Lung (tissue), 12 donors: ENCODE measurements around the gene KCNT1. TPM values are rescaled to one million over a fixed set of nuclear protein-coding genes. Genes with fewer than 3 reads are reported as not detected.
A peak's percentile ranks its signal among the peaks of the same experiment; 100 is the strongest.

ENCODE experiments used
- ATAC-seq: fragments of 200-7000 bp; cut with Tn5 transposase; one replicate; pipeline ENCODE4 v1.9.1; 2020; ENCODE audit warnings: moderate number of reproducible peaks; ENCODE audit not compliant: insufficient read depth, low FRiP score
- DNase-seq, 3 donors: peaks; one replicate each; pipeline ENCODE4 v3.0.0-alpha.2; 2013 to 2017
- H3K27ac ChIP-seq, 2 donors: one replicate each; pipeline ENCODE4 v1.5.1; 2013; ENCODE audit warnings: mild to moderate bottlenecking in 2 of 2, moderate library complexity in 2 of 2, control low read depth in 1 of 2, inconsistent platforms in 1 of 2, low read depth in 1 of 2, low read length in 1 of 2
- H3K27me3 ChIP-seq, 3 donors: one replicate each; pipeline ENCODE4 v1.5.1; 2013; ENCODE audit warnings: low read length in 2 of 3; ENCODE audit not compliant: control insufficient read depth in 3 of 3, insufficient read depth in 3 of 3
- H3K36me3 ChIP-seq, 4 donors: one replicate each; pipeline ENCODE4 v1.5.1; 2013; ENCODE audit warnings: low read length in 4 of 4, mild to moderate bottlenecking in 1 of 4, moderate library complexity in 1 of 4; ENCODE audit not compliant: control insufficient read depth in 4 of 4, insufficient read depth in 4 of 4
- H3K4me1 ChIP-seq, 5 donors: one replicate each; pipeline ENCODE4 v1.5.1; 2013; ENCODE audit warnings: low read length in 5 of 5, mild to moderate bottlenecking in 2 of 5, moderate library complexity in 1 of 5; ENCODE audit not compliant: control insufficient read depth in 5 of 5, insufficient read depth in 5 of 5
- H3K4me3 ChIP-seq: one replicate; pipeline ENCODE4 v1.5.1; 2013; ENCODE audit warnings: mild to moderate bottlenecking, control low read depth, moderate library complexity
- H3K9ac ChIP-seq, 2 donors: one replicate each; pipeline ENCODE4 v1.5.1; 2013; ENCODE audit warnings: low read length in 2 of 2, control low read depth in 1 of 2; ENCODE audit not compliant: insufficient read depth in 1 of 2
- H3K9me3 ChIP-seq, 4 donors: one replicate each; pipeline ENCODE4 v1.5.1; 2013; ENCODE audit warnings: low read length in 3 of 4, mild to moderate bottlenecking in 1 of 4, moderate library complexity in 1 of 4; ENCODE audit not compliant: control insufficient read depth in 4 of 4, insufficient read depth in 3 of 4
- CTCF ChIP-seq: IDR thresholded peaks from 2 replicates; pipeline ENCODE4 v1.5.1; 2012; ENCODE audit warnings: mild to moderate bottlenecking; ENCODE audit errors: control extremely low read depth, extremely low read depth
- WGBS, 2 donors: extraction: QIAGEN DNeasy Blood & Tissue Kit; methylation state at CpG; one replicate each; pipeline ENCODE4 v1.1.7; 2013; 5-methylcytosine and 5-hydroxymethylcytosine counted together
- polyA plus RNA-seq, 2 donors: library from polyadenylated mRNA; stranded (reverse); fragments of 200-250 nt; gene quantifications; one replicate each; pipeline ENCODE4 v1.2.1, GENCODE V29; 2013
- total RNA-seq, 2 donors: library from RNA; depleted of rRNA in 1 of 2; stranded (reverse); fragments of >200 nt in 1 of 2; gene quantifications; one replicate each; pipeline ENCODE4 v1.2.1, GENCODE V29; 2014 to 2021
- donor health status: control.
- donor health status: control.
- donor health status: Bipolar disorder and iron deficiency.
- donor health status: healthy.
- donor health status: DM: yes; HTN: yes; CAD: no.

Gene KCNT1
- total and polyA plus RNA-seq, 4 donors, result 0.06 to 0.28 (median 0.11) TPM

GRCh38 chr9:135771401-135772051 is 69.5 kb downstream of the KCNT1 start:
- Histone ChIP-seq H3K36me3 (no peaks in the 10 kb centered on the region), H3K4me3 (no peak overlapping the region), H3K9me3 (peaks cover 0 to 9% (median 0%) of the 10 kb centered on the region in 4 donors), H3K27ac (no peak overlapping the region), H3K9ac (no peak overlapping the region), H3K4me1 (no peaks in the 10 kb centered on the region), H3K27me3 (peaks cover 3 to 5% (median 3%) of the 10 kb centered on the region in 3 donors)
- 83 to 87% methylated on average over 21 of the region's 21 CpGs for WGBS, 2 donors
- ATAC-seq (no peak), DNase-seq (no peak)
- no peak for TF ChIP-seq CTCF

GRCh38 chr9:135772056-135772646 is 70.2 kb downstream of the KCNT1 start:
- DNase-seq (no peak), ATAC-seq (no peak)
- no peak for TF ChIP-seq CTCF
- H3K9ac ChIP-seq, result no peak overlapping the region
- no peak overlapping the region for H3K4me3 ChIP-seq
- H3K27me3 ChIP-seq, result peaks cover 3 to 5% (median 3%) of the 10 kb centered on the region in 3 donors
- H3K27ac ChIP-seq, result no peak overlapping the region
- H3K4me1 ChIP-seq, result no peaks in the 10 kb centered on the region
- H3K36me3 ChIP-seq, result no peaks in the 10 kb centered on the region
- 88 to 93% methylated on average over 13 of the region's 13 CpGs for WGBS, 2 donors
- H3K9me3 ChIP-seq, result peaks cover 0 to 6% (median 0%) of the 10 kb centered on the region in 4 donors

- Histone ChIP-seq H3K4me1 (no peaks in the 10 kb centered on the region), H3K9me3 (peaks cover 0 to 6% (median 0%) of the 10 kb centered on the region in 4 donors), H3K9ac (no peak overlapping the region), H3K36me3 (no peaks in the 10 kb centered on the region), H3K4me3 (no peak overlapping the region), H3K27me3 (peaks cover 3 to 5% (median 3%) of the 10 kb centered on the region in 3 donors), H3K27ac (no peak overlapping the region)
- TF ChIP-seq CTCF, result no peak
- 67 to 70% methylated on average over 33 to 36 of the region's 36 CpGs for WGBS, 2 donors
- ATAC-seq (no peak), DNase-seq (peak in 2 of 3 donors; percentile 1 to 6)
These were observed 70.9 kb downstream of the KCNT1 start for GRCh38 chr9:135772702-135773493.
